MCF 10A (cell line): ENCODE data around the gene MGAT5. TPM values are rescaled to one million over a fixed set of nuclear protein-coding genes. Genes with fewer than 3 reads are reported as not detected.

Source experiments
- BruUV-seq: library from RNA; stranded (reverse); fragments of 400-500 nt; replicated peaks from 2 replicates; lab custom pipeline; 2021; lab: Mats Ljungman, UMichigan
- CTCF ChIA-PET: fragments of 300-600 bp; sonication (Branson Sonifier 250); formaldehyde crosslinking; extraction: SDS; loops from one replicate; lab custom pipeline; 2021; ENCODE audit warnings: antibody characterized with exemption, inconsistent platforms; lab: Yijun Ruan, JAX
- POLR2A ChIA-PET: fragments of 300-600, 350-650 bp; sonication (Branson Sonifier 250); formaldehyde crosslinking; extraction: SDS; loops from one replicate; lab custom pipeline; 2020; ENCODE audit warnings: antibody characterized with exemption, inconsistent platforms; lab: Yijun Ruan, JAX
- DNase-seq: peaks from one replicate; pipeline ENCODE4 v3.0.0-alpha.2; 2018; ENCODE audit not compliant: unreplicated experiment
- H3K27ac Mint-ChIP-seq: one replicate; pipeline ENCODE4 v1.8.0; 2022; ENCODE audit warnings: mild to moderate bottlenecking, low read depth, mixed read lengths; ENCODE audit not compliant: unreplicated experiment
- H3K27me3 Mint-ChIP-seq: one replicate; pipeline ENCODE4 v1.8.0; 2022; ENCODE audit warnings: mixed read lengths; ENCODE audit not compliant: insufficient read depth, unreplicated experiment
- H3K36me3 Mint-ChIP-seq: one replicate; pipeline ENCODE4 v1.8.0; 2022; ENCODE audit warnings: mild to moderate bottlenecking, moderate library complexity, mixed read lengths; ENCODE audit not compliant: insufficient read depth, unreplicated experiment
- H3K4me1 Mint-ChIP-seq: one replicate; pipeline ENCODE4 v1.8.0; 2022; ENCODE audit warnings: mixed read lengths; ENCODE audit not compliant: insufficient read depth, unreplicated experiment
- H3K4me3 Mint-ChIP-seq: one replicate; pipeline ENCODE4 v1.8.0; 2022; ENCODE audit warnings: mild to moderate bottlenecking, moderate library complexity, mixed read lengths; ENCODE audit not compliant: unreplicated experiment
- H3K9me3 Mint-ChIP-seq: one replicate; pipeline ENCODE4 v1.8.0; 2022; ENCODE audit warnings: mixed read lengths; ENCODE audit not compliant: unreplicated experiment
- intact Hi-C: fragments of 100-400 bp; cut with micrococcal nuclease; formaldehyde crosslinking; loops from 2 replicates; pipeline ENCODE4 v1.14.1; 2022
- total RNA-seq: library from RNA; stranded (reverse); gene quantifications from 2 replicates; pipeline ENCODE4 v1.2.3, GENCODE V29; 2022
- TF ChIP-seq, protein P1 (sequence below): fragments of 200-600 bp; IDR thresholded peaks from one replicate; pipeline ENCODE4 v1.8.0; 2022; ENCODE audit warnings: antibody characterized with exemption, mild to moderate bottlenecking; ENCODE audit not compliant: unreplicated experiment

MGAT5 gene
- total RNA-seq, 1 experiment from 2014 or later = 22.2 TPM

DNA sequence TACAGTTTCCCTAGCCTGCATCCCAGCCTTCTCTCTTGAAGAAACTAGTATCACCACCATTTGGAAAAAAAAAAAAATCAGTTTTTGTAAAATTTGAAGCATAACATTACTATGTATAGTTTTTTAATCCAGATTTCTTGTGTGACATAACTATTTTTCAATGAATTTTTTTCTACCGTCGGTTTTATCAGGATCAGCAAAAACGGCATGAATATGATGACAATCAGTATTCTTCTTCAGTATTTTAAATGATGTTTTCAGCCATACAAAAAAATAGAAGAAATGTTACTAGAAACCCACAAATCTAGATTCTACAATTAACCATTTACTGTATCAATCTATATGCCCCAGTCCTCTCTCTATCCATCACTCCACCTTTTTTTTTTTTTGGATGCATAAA is 103.9 kb downstream of the MGAT5 start:
- Mint-ChIP-seq H3K4me1 (no peaks in the 10 kb centered on the region), H3K9me3 (no peaks in the 10 kb centered on the region), H3K36me3 (peaks cover 6% of the 10 kb centered on the region), H3K27me3 (no peaks in the 10 kb centered on the region), H3K4me3 (no peak overlapping the region), H3K27ac (no peak overlapping the region)
- no TSS peak for BruUV-seq
- no peak for DNase-seq
- TF ChIP-seq, protein P1, sequence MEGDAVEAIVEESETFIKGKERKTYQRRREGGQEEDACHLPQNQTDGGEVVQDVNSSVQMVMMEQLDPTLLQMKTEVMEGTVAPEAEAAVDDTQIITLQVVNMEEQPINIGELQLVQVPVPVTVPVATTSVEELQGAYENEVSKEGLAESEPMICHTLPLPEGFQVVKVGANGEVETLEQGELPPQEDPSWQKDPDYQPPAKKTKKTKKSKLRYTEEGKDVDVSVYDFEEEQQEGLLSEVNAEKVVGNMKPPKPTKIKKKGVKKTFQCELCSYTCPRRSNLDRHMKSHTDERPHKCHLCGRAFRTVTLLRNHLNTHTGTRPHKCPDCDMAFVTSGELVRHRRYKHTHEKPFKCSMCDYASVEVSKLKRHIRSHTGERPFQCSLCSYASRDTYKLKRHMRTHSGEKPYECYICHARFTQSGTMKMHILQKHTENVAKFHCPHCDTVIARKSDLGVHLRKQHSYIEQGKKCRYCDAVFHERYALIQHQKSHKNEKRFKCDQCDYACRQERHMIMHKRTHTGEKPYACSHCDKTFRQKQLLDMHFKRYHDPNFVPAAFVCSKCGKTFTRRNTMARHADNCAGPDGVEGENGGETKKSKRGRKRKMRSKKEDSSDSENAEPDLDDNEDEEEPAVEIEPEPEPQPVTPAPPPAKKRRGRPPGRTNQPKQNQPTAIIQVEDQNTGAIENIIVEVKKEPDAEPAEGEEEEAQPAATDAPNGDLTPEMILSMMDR = no peak
- ChIA-PET CTCF (interaction anchor here (0.6 to 1.7 kb wide), 2 partner anchors 59 to 93 kb away, joined by 3 to 10 read pairs; no protein-coding TSS in a partner anchor), POLR2A (no interaction called here)
- intact Hi-C loops = loop anchor here (2.0 kb wide), 1 partner anchor 75 kb away; no protein-coding TSS in a partner anchor

DNA sequence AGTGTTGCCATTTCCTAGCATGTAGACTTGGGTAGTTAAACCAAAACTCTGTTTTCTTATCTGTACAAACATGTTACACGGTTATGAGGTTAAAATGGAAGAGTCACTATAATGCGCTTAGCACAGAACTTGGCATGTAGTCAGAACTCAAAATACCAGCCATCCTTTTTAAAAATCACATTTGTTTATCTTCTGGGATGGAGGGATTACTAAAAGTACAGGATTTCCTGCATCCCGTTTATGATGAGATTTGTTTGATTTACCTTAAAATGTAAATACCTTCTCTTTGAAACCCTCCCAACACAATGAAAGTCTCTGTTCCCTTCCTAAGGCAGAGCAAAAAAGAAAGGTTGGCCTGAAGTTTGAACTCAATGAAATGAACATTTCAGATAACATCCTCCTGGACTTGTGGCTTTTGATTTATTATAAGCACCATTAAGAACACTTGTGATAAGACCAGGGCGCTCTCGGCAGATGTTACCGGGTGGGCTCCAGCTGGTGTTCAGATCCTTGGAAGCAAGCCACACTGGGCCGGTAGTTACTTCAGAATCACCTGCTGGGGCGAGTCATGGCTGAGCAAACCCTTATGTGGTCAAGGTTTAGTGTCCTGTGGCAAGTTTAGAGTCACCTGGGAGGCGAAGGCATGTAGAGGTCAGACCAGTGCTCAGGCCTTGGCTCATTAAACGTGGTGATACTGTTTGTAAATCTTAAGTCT is 105.7 kb downstream of the MGAT5 start:
- Mint-ChIP-seq H3K4me1 (no peaks in the 10 kb centered on the region), H3K4me3 (no peak overlapping the region), H3K36me3 (peaks cover 6% of the 10 kb centered on the region), H3K27me3 (no peaks in the 10 kb centered on the region), H3K9me3 (no peaks in the 10 kb centered on the region), H3K27ac (no peak overlapping the region)
- no TSS peak for BruUV-seq
- POLR2A ChIA-PET = interaction anchor here (1.2 kb wide), 1 partner anchor 243 kb away, joined by 3 read pairs; no protein-coding TSS in a partner anchor
- DNase-seq = no peak
- TF ChIP-seq, protein P1 = no peak
- intact Hi-C loops = loop anchor here (2.0 kb wide), 1 partner anchor 77 kb away; no protein-coding TSS in a partner anchor
- CTCF ChIA-PET = interaction anchor here (0.6 to 1.7 kb wide), 3 partner anchors 17 to 114 kb away, joined by 6 to 8 read pairs (median 6); no protein-coding TSS in a partner anchor

DNA sequence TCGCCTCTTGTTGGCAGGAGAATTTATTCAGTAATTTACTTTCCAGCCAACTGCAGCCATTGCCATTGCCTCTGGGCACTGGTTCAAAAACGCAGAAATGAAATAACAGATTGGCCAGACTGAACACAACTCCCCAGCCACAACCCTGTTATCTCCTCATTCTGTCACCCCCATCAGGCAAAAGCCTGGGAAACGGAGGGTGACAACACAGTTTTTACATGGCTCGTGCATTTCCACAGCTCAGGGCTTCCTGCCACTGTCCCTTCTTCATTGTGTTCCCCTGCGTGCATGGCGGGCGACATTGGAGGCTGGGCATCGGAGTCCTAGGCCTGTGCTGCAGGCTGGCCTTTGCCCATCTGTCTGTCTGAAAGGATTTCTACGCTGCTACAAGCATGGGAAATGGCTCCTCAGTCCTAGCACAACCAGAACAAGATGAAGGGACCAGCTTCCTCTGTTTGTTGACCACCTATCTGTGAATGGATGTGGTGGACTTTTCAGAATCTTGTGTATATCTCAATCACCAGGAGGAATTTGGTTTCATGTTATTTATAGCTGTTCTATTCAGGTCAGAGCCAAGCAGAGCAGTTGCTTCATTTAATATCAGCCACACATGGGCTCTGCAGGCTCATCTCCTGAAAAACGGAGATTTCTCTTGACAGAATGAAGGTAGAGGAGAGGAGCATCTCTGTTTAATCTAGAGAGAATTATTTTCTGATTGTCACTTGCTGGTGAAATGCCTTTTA is 107.0 kb downstream of the MGAT5 start:
- no peaks in the 10 kb centered on the region for H3K4me1 Mint-ChIP-seq
- H3K27ac Mint-ChIP-seq = no peak overlapping the region
- CTCF ChIA-PET = interaction anchor here (0.6 to 1.7 kb wide), 4 partner anchors 45 to 176 kb away, joined by 3 to 8 read pairs (median 5); no protein-coding TSS in a partner anchor
- TF ChIP-seq, protein P1 = no peak
- H3K36me3 Mint-ChIP-seq = peaks cover 6% of the 10 kb centered on the region
- no peaks in the 10 kb centered on the region for H3K27me3 Mint-ChIP-seq
- no peak overlapping the region for H3K4me3 Mint-ChIP-seq
- no peak for DNase-seq
- no peaks in the 10 kb centered on the region for H3K9me3 Mint-ChIP-seq
- BruUV-seq = no TSS peak
- POLR2A ChIA-PET = no interaction called here
- intact Hi-C loops = no loop called here

DNA sequence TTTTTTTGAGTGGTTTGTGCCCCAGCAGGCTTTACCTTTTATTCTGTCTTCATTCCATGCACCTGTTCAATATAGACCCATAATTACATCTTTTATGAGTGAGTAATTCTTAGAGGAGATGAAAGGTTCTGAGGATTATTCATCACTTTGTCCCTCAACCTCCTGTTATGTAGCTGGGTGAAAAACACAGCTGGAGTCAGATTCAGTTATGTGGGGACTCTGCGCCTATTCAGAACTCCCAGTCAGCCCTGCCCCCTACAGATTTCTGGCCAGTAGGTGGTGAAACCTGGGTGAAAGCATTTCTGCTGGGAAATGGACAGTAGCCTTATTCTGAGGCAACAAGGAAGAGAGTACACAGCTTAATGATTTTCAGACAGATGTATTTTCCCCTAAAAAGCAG is 107.8 kb downstream of the MGAT5 start:
- Mint-ChIP-seq H3K4me3 (no peak overlapping the region), H3K27ac (no peak overlapping the region), H3K4me1 (no peaks in the 10 kb centered on the region), H3K27me3 (no peaks in the 10 kb centered on the region), H3K36me3 (peaks cover 6% of the 10 kb centered on the region), H3K9me3 (no peaks in the 10 kb centered on the region)
- no TSS peak for BruUV-seq
- DNase-seq = no peak
- CTCF ChIA-PET = interaction anchor here (0.9 to 1.6 kb wide), 4 partner anchors 44 to 245 kb away, joined by 3 to 4 read pairs (median 4); no protein-coding TSS in a partner anchor
- TF ChIP-seq, protein P1 = no peak
- POLR2A ChIA-PET = no interaction called here
- intact Hi-C loops = no loop called here
